H1 (cell line): ENCODE results near the gene HES3. TPM values are rescaled to one million over a fixed set of nuclear protein-coding genes. Genes with fewer than 3 reads are reported as not detected.

ENCODE experiments used
- CTCF ChIA-PET: fragments of 300-600 bp; sonication (Branson Sonifier 250); formaldehyde crosslinking; loops from one replicate; lab custom pipeline; 2021; ENCODE audit not compliant: partially characterized antibody; lab: Charles Lee
- POLR2A ChIA-PET: fragments of 300-600 bp; sonication (Branson Sonifier 250); formaldehyde crosslinking; loops from one replicate; lab custom pipeline; 2021; ENCODE audit warnings: inconsistent platforms; ENCODE audit not compliant: partially characterized antibody; lab: Charles Lee
- DNase-seq, 2 experiments: peaks; one replicate each; pipeline versions ENCODE4 v3.0.0 to v3.0.0-alpha.2; 2010 to 2022; ENCODE audit warnings: low spot score in 2 of 2, low read depth in 1 of 2, mixed read lengths in 1 of 2
- FAIRE-seq: peaks from 2 replicates; lab custom pipeline; 2011; peaks lifted over from hg19 to GRCh38; lab: Jason Lieb, UNC
- H2AFZ ChIP-seq: 2 replicates; pipeline ENCODE4 v1.8.1; 2012; ENCODE audit warnings: low read length, inconsistent platforms
- H2AK5ac ChIP-seq: 2 replicates; pipeline ENCODE4 v1.6.1; 2013; ENCODE audit warnings: low read depth, low read length
- H2BK120ac ChIP-seq: replicated peaks from 2 replicates; pipeline ENCODE3; 2013; ENCODE audit warnings: low read depth, low read length, inconsistent platforms
- H2BK12ac ChIP-seq: 2 replicates; pipeline ENCODE4 v1.6.1; 2013; ENCODE audit warnings: low read depth, low read length
- H2BK15ac ChIP-seq: 2 replicates; pipeline ENCODE4 v1.6.1; 2013; ENCODE audit warnings: low read length
- H2BK20ac ChIP-seq: 2 replicates; pipeline ENCODE4 v1.6.1; 2013; ENCODE audit warnings: low read length
- H2BK5ac ChIP-seq: 2 replicates; pipeline ENCODE4 v1.6.1; 2013; ENCODE audit warnings: low read depth, low read length
- H3K14ac ChIP-seq: 2 replicates; pipeline ENCODE4 v1.6.1; 2013; ENCODE audit warnings: inconsistent platforms; ENCODE audit not compliant: insufficient read length
- H3K18ac ChIP-seq: 2 replicates; pipeline ENCODE4 v1.6.1; 2013; ENCODE audit warnings: low read length; ENCODE audit errors: extremely low read depth
- H3K23ac ChIP-seq: 2 replicates; pipeline ENCODE4 v1.6.1; 2013; ENCODE audit warnings: inconsistent platforms; ENCODE audit not compliant: insufficient read length
- H3K23me2 ChIP-seq: 2 replicates; pipeline ENCODE4 v1.6.1; 2013; ENCODE audit warnings: low read depth, low read length
- H3K27ac ChIP-seq: 2 replicates; pipeline ENCODE4 v1.6.1; 2011; ENCODE audit warnings: low read depth, low read length, inconsistent platforms
- H3K27me3 ChIP-seq, 4 experiments: replicated peaks in 1 of 4; 1 replicate in 1 of 4; 2 replicates in 3 of 4; pipeline versions ENCODE4 v1.6.1 to v1.8.1; 2011 to 2013; ENCODE audit warnings: low read length in 3 of 4, mild to moderate bottlenecking in 3 of 4, inconsistent platforms in 2 of 4, mixed read lengths in 2 of 4, moderate library complexity in 1 of 4; ENCODE audit not compliant: control insufficient read depth in 3 of 4, insufficient read depth in 3 of 4; ENCODE audit errors: extremely low read depth in 1 of 4
- H3K36me3 ChIP-seq, 4 experiments: 2 replicates each; pipeline versions ENCODE4 v1.6.1 to v1.8.1; 2011 to 2013; ENCODE audit warnings: mild to moderate bottlenecking in 4 of 4, low read length in 3 of 4, moderate library complexity in 2 of 4, control low read depth in 1 of 4, inconsistent platforms in 1 of 4; ENCODE audit not compliant: insufficient read depth in 4 of 4, control insufficient read depth in 2 of 4
- H3K4ac ChIP-seq: replicated peaks from 2 replicates; pipeline ENCODE3; 2013; ENCODE audit warnings: low read length, low read depth, mixed read lengths, inconsistent platforms; ENCODE audit not compliant: insufficient read length
- H3K4me1 ChIP-seq, 4 experiments: replicated peaks in 1 of 4; 1 replicate in 1 of 4; 2 replicates in 3 of 4; pipeline versions ENCODE4 v1.6.1 to v1.8.1; 2011 to 2013; ENCODE audit warnings: low read length in 3 of 4, inconsistent platforms in 2 of 4, mixed read lengths in 1 of 4; ENCODE audit not compliant: insufficient read depth in 4 of 4, control insufficient read depth in 3 of 4
- H3K4me2 ChIP-seq, 2 experiments: 2 replicates each; pipeline versions ENCODE4 v1.6.1 to v1.8.1; 2011 to 2013; ENCODE audit warnings: low read depth in 2 of 2, low read length in 2 of 2, control low read depth in 1 of 2, inconsistent platforms in 1 of 2, mild to moderate bottlenecking in 1 of 2; ENCODE audit not compliant: insufficient read depth in 1 of 2
- H3K4me3 ChIP-seq, 4 experiments: fragments of 200-600, 300-600 bp in 1 of 4; sonication (generic), shearing (Covaris generic), sonication (Bioruptor Twin) in 1 of 4; 2 replicates each; pipeline versions ENCODE4 v1.5.1 to v1.8.1; 2011 to 2016; ENCODE audit warnings: low read length in 4 of 4, low read depth in 3 of 4, control low read depth in 2 of 4, inconsistent platforms in 2 of 4, mild to moderate bottlenecking in 2 of 4, mixed read lengths in 1 of 4, moderate library complexity in 1 of 4; ENCODE audit not compliant: insufficient read depth in 2 of 4; ENCODE audit errors: extremely low read depth in 1 of 4
- H3K56ac ChIP-seq: replicated peaks from 2 replicates; pipeline ENCODE3; 2013; ENCODE audit warnings: low read depth, mild to moderate bottlenecking, mixed read lengths, low read length, inconsistent platforms; ENCODE audit not compliant: insufficient read length
- H3K79me1 ChIP-seq: 2 replicates; pipeline ENCODE4 v1.6.1; 2013; ENCODE audit warnings: low read depth, low read length, control low read depth
- H3K79me2 ChIP-seq, 2 experiments: 2 replicates each; pipeline versions ENCODE4 v1.6.1 to v1.8.1; 2012 to 2013; ENCODE audit warnings: low read length in 2 of 2, mild to moderate bottlenecking in 2 of 2, inconsistent platforms in 1 of 2; ENCODE audit not compliant: insufficient read depth in 2 of 2, control insufficient read depth in 1 of 2
- H3K9ac ChIP-seq, 4 experiments: replicated peaks in 1 of 4; 1 replicate in 1 of 4; 2 replicates in 3 of 4; pipeline versions ENCODE4 v1.6.1 to v1.8.1; 2011 to 2013; ENCODE audit warnings: low read depth in 3 of 4, low read length in 3 of 4, control low read depth in 2 of 4, mild to moderate bottlenecking in 2 of 4, moderate library complexity in 2 of 4, inconsistent platforms in 1 of 4; ENCODE audit errors: extremely low read depth in 1 of 4
- H3K9me3 ChIP-seq, 2 experiments: 2 replicates each; pipeline versions ENCODE4 v1.6.1 to v1.8.1; 2012 to 2013; ENCODE audit warnings: mild to moderate bottlenecking in 2 of 2, moderate library complexity in 2 of 2, control low read depth in 1 of 2, inconsistent platforms in 1 of 2, low read depth in 1 of 2, low read length in 1 of 2, mixed read lengths in 1 of 2; ENCODE audit not compliant: insufficient read depth in 2 of 2
- H4K20me1 ChIP-seq, 2 experiments: replicated peaks in 1 of 2; 2 replicates each; pipeline versions ENCODE3 to v1.8.1; 2011 to 2013; ENCODE audit warnings: inconsistent platforms in 2 of 2, low read length in 2 of 2, mild to moderate bottlenecking in 1 of 2; ENCODE audit not compliant: insufficient read depth in 2 of 2, control insufficient read depth in 1 of 2
- H4K5ac ChIP-seq: 2 replicates; pipeline ENCODE4 v1.6.1; 2013; ENCODE audit warnings: low read length, low read depth, mixed read lengths, inconsistent platforms; ENCODE audit not compliant: insufficient read length
- H4K8ac ChIP-seq: 2 replicates; pipeline ENCODE4 v1.8.0; 2013; ENCODE audit warnings: mild to moderate bottlenecking, moderate library complexity, low read length, inconsistent platforms; ENCODE audit not compliant: insufficient read depth; ENCODE audit errors: extremely low read depth
- H4K91ac ChIP-seq: replicated peaks from 2 replicates; pipeline ENCODE3; 2013; ENCODE audit warnings: low read length, mixed read lengths, inconsistent platforms; ENCODE audit not compliant: insufficient read length
- CTCF ChIP-seq, 3 experiments: IDR thresholded peaks; 1 replicate in 2 of 3; 2 replicates in 1 of 3; pipeline versions ENCODE4 v1.5.1 to v1.6.1; 2011; ENCODE audit warnings: low read length in 3 of 3, mild to moderate bottlenecking in 3 of 3, inconsistent platforms in 2 of 3, low read depth in 1 of 3, moderate library complexity in 1 of 3; ENCODE audit not compliant: insufficient read depth in 1 of 3; ENCODE audit errors: control extremely low read depth in 1 of 3
- EZH2 ChIP-seq: fragments of 200-600 bp; sonication (generic); IDR thresholded peaks from 2 replicates; pipeline ENCODE4 v1.7.1; 2012; ENCODE audit warnings: low read depth, mild to moderate bottlenecking, moderate library complexity, low read length, inconsistent platforms; ENCODE audit not compliant: severe bottlenecking
- HDAC6 ChIP-seq: IDR thresholded peaks from one replicate; pipeline ENCODE4 v1.7.1; 2012; ENCODE audit warnings: low read depth, mild to moderate bottlenecking, inconsistent platforms, low read length, moderate library complexity
- KDM4A ChIP-seq: IDR thresholded peaks from one replicate; pipeline ENCODE4 v1.7.1; 2012; ENCODE audit warnings: low read depth, mild to moderate bottlenecking, moderate library complexity, low read length, inconsistent platforms; ENCODE audit not compliant: severe bottlenecking
- MAX ChIP-seq: IDR thresholded peaks from 2 replicates; pipeline ENCODE4 v1.6.1; 2012; ENCODE audit warnings: inconsistent platforms
- RBBP5 ChIP-seq: IDR thresholded peaks from 2 replicates; pipeline ENCODE4 v1.7.1; 2012; ENCODE audit warnings: low read depth, mild to moderate bottlenecking, inconsistent platforms, low read length, moderate library complexity, borderline replicate concordance
- WGBS, 2 experiments: shearing (Covaris generic) in 1 of 2; methylation state at CpG; one replicate each; pipeline versions ENCODE4 v1.1.6 to v1.1.7; 2013 to 2015; ENCODE audit warnings: low lambda C conversion rate in 2 of 2, mixed read lengths in 2 of 2, inconsistent platforms in 1 of 2, low coverage in 1 of 2, missing lambda C conversion rate in 1 of 2; ENCODE audit not compliant: insufficient replicate concordance in 2 of 2, insufficient coverage in 1 of 2, insufficient read length in 1 of 2; ENCODE audit errors: extremely low coverage in 1 of 2, missing lambda C conversion rate in 1 of 2; 5-methylcytosine and 5-hydroxymethylcytosine counted together
- polyA plus RNA-seq, 7 experiments: library from polyadenylated mRNA; depleted of rRNA in 3 of 7; stranded (reverse) in 5 of 7; unstranded in 2 of 7; fragments of >200 nt in 5 of 7; fragments of 200-250 nt in 2 of 7; gene quantifications; 1 replicate in 5 of 7; 2 replicates in 1 of 7; 4 replicates in 1 of 7; pipeline versions ENCODE4 v1.2.1 to v1.2.3, GENCODE V29; 2011 to 2013; ENCODE audit warnings: missing spikeins in 2 of 7, mixed read lengths in 2 of 7
- total RNA-seq: library from RNA; stranded (reverse); fragmentation: NEBNext Ultra II Directional; extraction: Animal tissue kit (Norgen Biotek cat#: 25700); gene quantifications from 2 replicates; pipeline ENCODE4 v1.2.1, GENCODE V29; 2021

HES3 gene
- total and polyA plus RNA-seq, 2 of the 8 experiments (the other 6 are each of a cell fraction or from before 2014, with no cell fraction given) = 38.8 to 54.3 TPM

- no peak for FAIRE-seq
- no peaks in the 10 kb centered on the region for H3K79me2 ChIP-seq
- peak in 1 of 2 experiments; percentile 70 for DNase-seq
- H3K27me3 ChIP-seq = peaks cover 1 to 52% (median 40%) of the 10 kb centered on the region in 4 experiments
- peaks cover 0 to 7% of the 10 kb centered on the region in 2 experiments for H4K20me1 ChIP-seq
- ChIA-PET CTCF (interaction anchor here (0.6 to 17.1 kb wide), 15 partner anchors 9 to 204 kb away, joined by 3 to 353 read pairs (median 4); partner anchors contain the start of genes HES3, ICMT and RPL22), POLR2A (interaction anchor here (0.7 to 4.0 kb wide), 13 partner anchors 10 to 42 kb away, joined by 3 to 28 read pairs (median 4); partner anchors contain the start of genes HES3, ICMT and RPL22)
- peak overlapping the region; percentile 72 for H4K91ac ChIP-seq
- peak overlapping the region; percentile 87 for H3K4ac ChIP-seq
- peaks cover 20% of the 10 kb centered on the region; the same call in 1 of the 2 replicates for H3K23me2 ChIP-seq
- H3K56ac ChIP-seq = no peak overlapping the region
- peak overlapping the region; percentile 81; the same call in 1 of the 2 replicates for H2BK15ac ChIP-seq
- H4K8ac ChIP-seq = no peak overlapping the region
- no peaks in the 10 kb centered on the region for H3K79me1 ChIP-seq
- H2AK5ac ChIP-seq = no peak overlapping the region
- 0 out of 2 replicates have a peak overlapping the region, but pooled peaks have one; percentile 14 for H2AFZ ChIP-seq
- H3K4me1 ChIP-seq = peaks cover 0 to 31% (median 24%) of the 10 kb centered on the region in 4 experiments; a peak in 6 of 7 replicates
- 0 out of 2 replicates have a peak overlapping the region, but pooled peaks have one; percentile 1 for H2BK12ac ChIP-seq
- H4K5ac ChIP-seq = no peak overlapping the region
- H2BK20ac ChIP-seq = no peak overlapping the region
- H3K36me3 ChIP-seq = no peaks in the 10 kb centered on the region
- H3K9me3 ChIP-seq = no peaks in the 10 kb centered on the region
- H3K27ac ChIP-seq = no peak overlapping the region
- WGBS, 2 experiments = 78% methylated on average over 16 of the region's 17 CpGs; no CpG with 5 or more reads in 1 of the 2 experiments
- H3K14ac ChIP-seq = no peak overlapping the region
- H3K4me3 ChIP-seq = peak overlapping the region; percentile 12 to 58 (median 34); a peak in 6 of 8 replicates
- no peak overlapping the region; a peak in 1 of 7 replicates for H3K9ac ChIP-seq
- no peak overlapping the region for H2BK120ac ChIP-seq
- H3K23ac ChIP-seq = no peak overlapping the region
- H3K4me2 ChIP-seq = peak overlapping the region; percentile 57 to 99
- no peak overlapping the region for H2BK5ac ChIP-seq
- H3K18ac ChIP-seq = peak overlapping the region; percentile 19; the same call in 1 of the 2 replicates
- TF ChIP-seq MAX = 0 out of 2 replicates have a peak, but pooled peaks have one; percentile 8
- no peak for TF ChIP-seq EZH2
- no peak for TF ChIP-seq KDM4A
- no peak for TF ChIP-seq HDAC6
- TF ChIP-seq CTCF (IDR thresholded peaks at IDR 0.05; ENCODE audit: control extremely low read depth in 1 of 3, insufficient read depth in 1 of 3, low read depth in 1 of 3, low read length in 3 of 3) = peak in 2 of 3 experiments; percentile 36 to 47; a peak in 3 of 4 replicates
- TF ChIP-seq RBBP5 = no peak
Measured at GRCh38 chr1:6209661-6210580, 34.1 kb upstream of the HES3 start.
